K562 (cell line): ENCODE results near the gene STAT6. TPM values are rescaled to one million over a fixed set of nuclear protein-coding genes. Genes with fewer than 3 reads are reported as not detected.
A peak's percentile ranks its signal among the peaks of the same experiment; 100 is the strongest.

Experiments used
- ATF6 ChIP-seq: sonication (generic); formaldehyde crosslinking; IDR thresholded peaks from 2 replicates; pipeline ENCODE4 v1.4.0; 2020; ENCODE audit warnings: mild to moderate bottlenecking, missing genetic modification reagents
- CCAR2 ChIP-seq: fragments of 200-400 bp; formaldehyde crosslinking; IDR thresholded peaks from 2 replicates; pipeline ENCODE4 v1.6.1; 2017; ENCODE audit warnings: mild to moderate bottlenecking, low read depth, low read length
- DMBX1 ChIP-seq: fragments of 250-450 bp; sonication (Bioruptor Pico); IDR thresholded peaks from 2 replicates; pipeline ENCODE4 v1.8.0; 2022; ENCODE audit warnings: inconsistent platforms, mild to moderate bottlenecking, moderate library complexity, borderline replicate concordance
- GABPA ChIP-seq: fragments of 200-800 bp; sonication (Bioruptor generic); conservative IDR thresholded peaks from 2 replicates; pipeline ENCODE4 v1.6.1; 2016; ENCODE audit warnings: low read depth, missing genetic modification characterization, missing compliant biosample characterization
- HMGN3 ChIP-seq: IDR thresholded peaks from 2 replicates; pipeline ENCODE4 v1.6.1; 2011; ENCODE audit warnings: borderline replicate concordance, low read depth, mild to moderate bottlenecking, mixed read lengths, low read length; ENCODE audit not compliant: insufficient read length; ENCODE audit errors: extremely low read depth
- KLF1 ChIP-seq: fragments of 450-650 bp; IDR thresholded peaks from 2 replicates; pipeline ENCODE4 v1.6.1; 2016; ENCODE audit warnings: missing genetic modification characterization, missing compliant biosample characterization
- LEF1 ChIP-seq: fragments of 450-650 bp; IDR thresholded peaks from 2 replicates; pipeline ENCODE4 v1.6.1; 2016; ENCODE audit warnings: mild to moderate bottlenecking
- MAX ChIP-seq: sonication (generic); formaldehyde crosslinking; IDR thresholded peaks from 2 replicates; pipeline ENCODE4 v1.9.0; 2022; ENCODE audit warnings: mild to moderate bottlenecking, missing genetic modification reagents
- MEIS2 ChIP-seq: fragments of 450-650 bp; IDR thresholded peaks from 2 replicates; pipeline ENCODE4 v1.6.1; 2014; ENCODE audit warnings: mild to moderate bottlenecking; ENCODE audit not compliant: partially characterized antibody
- MYBL2 ChIP-seq, 2 experiments: fragments of 450-650 bp in 1 of 2; sonication (generic) in 1 of 2; formaldehyde crosslinking in 1 of 2; IDR thresholded peaks; 2 replicates each; pipeline versions ENCODE4 v1.6.1 to v1.8.1; 2017 to 2022; ENCODE audit warnings: borderline replicate concordance in 1 of 2, inconsistent platforms in 1 of 2, low read depth in 1 of 2, mild to moderate bottlenecking in 1 of 2, missing genetic modification reagents in 1 of 2, moderate library complexity in 1 of 2
- OTX1 ChIP-seq: fragments of 450-650 bp; formaldehyde crosslinking; IDR thresholded peaks from 2 replicates; pipeline ENCODE4 v1.4.0; 2022; ENCODE audit warnings: mild to moderate bottlenecking
- PRDM10 ChIP-seq: fragments of 450-650 bp; IDR thresholded peaks from 2 replicates; pipeline ENCODE4 v1.6.1; 2018; ENCODE audit not compliant: partially characterized antibody
- PTBP1 ChIP-seq: fragments of 200-400 bp; formaldehyde crosslinking; IDR thresholded peaks from 2 replicates; pipeline ENCODE4 v1.6.1; 2017; ENCODE audit warnings: low read depth, low read length
- RBM25 ChIP-seq: fragments of 200-400 bp; formaldehyde crosslinking; IDR thresholded peaks from 2 replicates; pipeline ENCODE4 v1.6.1; 2018; ENCODE audit warnings: low read length, low read depth, moderate library complexity; ENCODE audit not compliant: severe bottlenecking
- RUNX1 ChIP-seq: sonication (generic); IDR thresholded peaks from 2 replicates; pipeline ENCODE4 v1.6.1; 2016; ENCODE audit warnings: antibody characterized with exemption, low read depth
- SLC30A9 ChIP-seq: fragments of 250-450 bp; sonication (Bioruptor Pico); IDR thresholded peaks from 2 replicates; pipeline ENCODE4 v1.8.0; 2022; ENCODE audit warnings: mild to moderate bottlenecking, moderate library complexity
- TCF7 ChIP-seq: sonication (generic); IDR thresholded peaks from 2 replicates; pipeline ENCODE4 v1.6.1; 2016; ENCODE audit warnings: antibody characterized with exemption, borderline replicate concordance
- TEAD4 ChIP-seq, 2 experiments: sonication (generic) in 1 of 2; formaldehyde crosslinking in 1 of 2; IDR thresholded peaks; 2 replicates each; pipeline versions ENCODE4 v1.6.1 to v1.8.0; 2012 to 2022; ENCODE audit warnings: borderline replicate concordance in 1 of 2, inconsistent platforms in 1 of 2, low read length in 1 of 2, mild to moderate bottlenecking in 1 of 2, missing genetic modification reagents in 1 of 2
- ZNF212 ChIP-seq: fragments of 450-650 bp; formaldehyde crosslinking; IDR thresholded peaks from 2 replicates; pipeline ENCODE4 v1.4.0; 2020; ENCODE audit warnings: mild to moderate bottlenecking
- ZNF253 ChIP-seq: fragments of 250-450 bp; sonication (Bioruptor Pico); conservative IDR thresholded peaks from 2 replicates; pipeline ENCODE4 v1.6.1; 2021; ENCODE audit warnings: mild to moderate bottlenecking
- ZNF583 ChIP-seq: fragments of 250-450 bp; sonication (Bioruptor Pico); IDR thresholded peaks from 2 replicates; pipeline ENCODE4 v1.4.0; 2020
- polyA plus RNA-seq, 8 experiments: library from polyadenylated mRNA; depleted of rRNA in 4 of 8; stranded (reverse) in 5 of 8; unstranded in 3 of 8; fragments of >200 nt; fragmentation: Nextera tagmentation in 2 of 8; fragmentation: Illumina TruSeq in 1 of 8; extraction: Ambion mirVana in 2 of 8; extraction: Trizol in 1 of 8; gene quantifications; 2 replicates each; pipeline versions ENCODE4 v1.2.1 to v1.2.3, GENCODE V29; 2011 to 2014; ENCODE audit warnings: inconsistent platforms in 1 of 8, missing spikeins in 1 of 8
- total RNA-seq, 7 experiments: library from RNA; depleted of rRNA in 6 of 7; stranded (reverse); fragments of >200 nt in 6 of 7; fragmentation: Illumina TruSeq in 2 of 7; extraction: Trizol in 2 of 7; gene quantifications; 2 replicates each; pipeline versions ENCODE4 v1.2.1 to v1.2.3, GENCODE V29; 2011 to 2021; ENCODE audit warnings: low replicate concordance in 1 of 7

STAT6 gene
- total and polyA plus RNA-seq, 9 of the 15 experiments (the other 6 are each of a cell fraction or from before 2014, with no cell fraction given) = 2.4 to 49.5 (median 26.5) TPM

GRCh38 chr12:57085999-57086492 lies 25.1 kb downstream of the STAT6 start (continued):
- peak; percentile 31; the same call in 1 of the 2 replicates for TF ChIP-seq DMBX1 (CRISPR knock-in tag)
- TF ChIP-seq LEF1 = peak; percentile 82
- no peak for TF ChIP-seq ZNF583 (CRISPR knock-in tag)
- no peak for TF ChIP-seq HMGN3
- TF ChIP-seq PTBP1 = no peak
- TF ChIP-seq SLC30A9 = no peak
- no peak for TF ChIP-seq RUNX1
- TF ChIP-seq RBM25 = no peak
- TF ChIP-seq ATF6 = 0 out of 2 replicates have a peak, but pooled peaks have one; percentile 42
- TF ChIP-seq ZNF212 (CRISPR knock-in tag) = no peak
- no peak for TF ChIP-seq CCAR2
- TF ChIP-seq KLF1 (tag) = no peak
- peak; percentile 37; the same call in 1 of the 2 replicates for TF ChIP-seq TEAD4 (IDR thresholded peaks at IDR 0.05; ENCODE audit: low read length)
- no peak for TF ChIP-seq TEAD4 (CRISPR knock-in tag; IDR thresholded peaks at IDR 0.05; ENCODE audit: borderline replicate concordance)
- no peak for TF ChIP-seq TCF7
- TF ChIP-seq PRDM10 = peak; percentile 28
- no peak for TF ChIP-seq MYBL2 (IDR thresholded peaks at IDR 0.05; ENCODE audit: low read depth)
- no peak for TF ChIP-seq MYBL2 (CRISPR knock-in tag; IDR thresholded peaks at IDR 0.05; ENCODE audit: borderline replicate concordance)
- TF ChIP-seq ZNF253 = no peak
- TF ChIP-seq GABPA (tag) = no peak; the same call in 1 of the 2 replicates
- no peak for TF ChIP-seq OTX1 (CRISPR knock-in tag)
- peak; percentile 32 for TF ChIP-seq MEIS2
- TF ChIP-seq MAX (CRISPR knock-in tag) = peak; percentile 62; the same call in 1 of the 2 replicates
